Measurements from ENCODE around the gene ZCCHC2. TPM values are rescaled to one million over a fixed set of nuclear protein-coding genes. Genes with fewer than 3 reads are reported as not detected.

ZCCHC2 gene
- total and polyA plus RNA-seq, 2 of the 13 experiments (the other 11 are each of a cell fraction or from before 2014, with no cell fraction given): 62.5 to 76.1 TPM

DNA sequence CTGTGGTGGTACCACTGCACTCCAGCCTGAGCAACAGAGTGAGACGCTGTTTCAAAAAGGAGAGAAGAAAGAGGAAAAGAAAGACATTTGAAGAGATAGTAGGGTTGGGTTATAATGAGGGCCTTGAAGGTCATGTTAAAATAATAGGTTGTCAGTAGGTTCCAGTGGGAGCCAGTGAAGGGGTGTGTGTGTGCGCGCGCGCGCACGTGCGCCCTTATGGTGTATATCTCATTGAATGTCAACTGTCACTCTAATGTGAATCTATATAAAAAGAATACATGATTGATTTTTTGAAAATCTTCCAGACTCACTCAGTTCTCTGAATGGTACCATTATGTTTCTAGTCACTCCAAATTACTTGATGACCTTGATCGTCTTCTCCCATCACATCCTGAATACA lies 9.1 kb downstream of the ZCCHC2 start:
- ATAC-seq (no peak), DNase-seq (ENCODE audit: low spot score) (no peak), FAIRE-seq (no peak)
- peaks cover 100% of the 10 kb centered on the region for H3K79me2 ChIP-seq (ENCODE audit: insufficient read depth, low read length)
- H3K27me3 ChIP-seq (ENCODE audit: control insufficient read depth in 1 of 2, insufficient read depth in 2 of 2, low read length in 2 of 2): no peaks in the 10 kb centered on the region
- in situ Hi-C loops (cut with HindIII; ENCODE audit: extremely low pct_ligation_motif_present, low pct_unique_long_range_greater_than_20kb) (no loop called here), intact Hi-C loops (cut with micrococcal nuclease; ENCODE audit: unreplicated experiment) (loop anchor here (5.0 kb wide), 1 partner anchor 50 kb away; no protein-coding TSS in a partner anchor)
- ChIA-PET CTCF (ENCODE audit: low intra/inter-chr PET ratio, low total read pairs) (no interaction called here), POLR2A (interaction anchor here (0.7 kb wide), 1 partner anchor 16 kb away, joined by 3 read pairs; no protein-coding TSS in a partner anchor)
- peaks cover 12% of the 10 kb centered on the region for H4K20me1 ChIP-seq (ENCODE audit: insufficient read depth, low read length)
- H3K9ac ChIP-seq (ENCODE audit: insufficient read depth, low read depth, low read length): no peak overlapping the region
- no TSS peak for BruUV-seq (replicated peaks)
- H3K4me1 ChIP-seq (ENCODE audit: insufficient read depth, low read length): peaks cover 99% of the 10 kb centered on the region
- peaks cover 2 to 26% of the 10 kb centered on the region in 2 experiments; a peak in 3 of 5 replicates for H3K36me3 ChIP-seq (replicated peaks in 1 of 2; ENCODE audit: control insufficient read depth in 1 of 2, insufficient read depth in 2 of 2, low read length in 2 of 2)
- H2AFZ ChIP-seq (ENCODE audit: low read length): no peak overlapping the region
- no peaks in the 10 kb centered on the region for H3K9me3 ChIP-seq (ENCODE audit: low read length)
- peak overlapping the region; percentile 58; the same call in 1 of the 2 replicates for H3K4me2 ChIP-seq (ENCODE audit: low read depth, low read length)
- no peak overlapping the region for H3K4me3 ChIP-seq (replicated peaks in 1 of 3; ENCODE audit: insufficient read depth in 1 of 3, low read depth in 2 of 3, low read length in 3 of 3)
- TF ChIP-seq ZNF547 (CRISPR knock-in tag; IDR thresholded peaks at IDR 0.05): no peak
- TF ChIP-seq RBFOX2 (IDR thresholded peaks at IDR 0.05; ENCODE audit: low read depth, low read length): 0 out of 2 replicates have a peak, but pooled peaks have one; percentile 40
- TF ChIP-seq ZNF567 (CRISPR knock-in tag; IDR thresholded peaks at IDR 0.05; ENCODE audit: borderline replicate concordance): no peak
- H3K27ac ChIP-seq (ENCODE audit: extremely low read length, insufficient read depth, low read length): no peak overlapping the region
- 94% methylated on average over 9 of the region's 9 CpGs for WGBS (ENCODE audit: low lambda C conversion rate)

- no TSS peak for BruUV-seq (replicated peaks)
- in situ Hi-C loops (cut with HindIII; ENCODE audit: extremely low pct_ligation_motif_present, low pct_unique_long_range_greater_than_20kb): no loop called here
- POLR2A ChIA-PET: no interaction called here
These were observed 13.2 kb downstream of the ZCCHC2 start for GRCh38 chr18:62536005-62536404.

More at GRCh38 chr18:62536005-62536404, 13.2 kb downstream of the ZCCHC2 start:
- TF ChIP-seq ZBTB26 (CRISPR knock-in tag; IDR thresholded peaks at IDR 0.05; ENCODE audit: borderline replicate concordance) (no peak), ZNF3 (CRISPR knock-in tag; IDR thresholded peaks at IDR 0.05) (no peak), ZNF792 (CRISPR knock-in tag; IDR thresholded peaks at IDR 0.05) (no peak), ATRX (CRISPR knock-in tag; IDR thresholded peaks at IDR 0.05; ENCODE audit: borderline replicate concordance) (no peak), NFYB (CRISPR knock-in tag; IDR thresholded peaks at IDR 0.05) (no peak), GTF2F1 (IDR thresholded peaks at IDR 0.05; ENCODE audit: low read length) (no peak), ZNF510 (CRISPR knock-in tag; IDR thresholded peaks at IDR 0.05; ENCODE audit: low read depth) (no peak)
- TF ChIP-seq, protein P1, sequence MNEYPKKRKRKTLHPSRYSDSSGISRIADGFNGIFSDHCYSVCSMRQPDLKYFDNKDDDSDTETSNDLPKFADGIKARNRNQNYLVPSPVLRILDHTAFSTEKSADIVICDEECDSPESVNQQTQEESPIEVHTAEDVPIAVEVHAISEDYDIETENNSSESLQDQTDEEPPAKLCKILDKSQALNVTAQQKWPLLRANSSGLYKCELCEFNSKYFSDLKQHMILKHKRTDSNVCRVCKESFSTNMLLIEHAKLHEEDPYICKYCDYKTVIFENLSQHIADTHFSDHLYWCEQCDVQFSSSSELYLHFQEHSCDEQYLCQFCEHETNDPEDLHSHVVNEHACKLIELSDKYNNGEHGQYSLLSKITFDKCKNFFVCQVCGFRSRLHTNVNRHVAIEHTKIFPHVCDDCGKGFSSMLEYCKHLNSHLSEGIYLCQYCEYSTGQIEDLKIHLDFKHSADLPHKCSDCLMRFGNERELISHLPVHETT (CRISPR knock-in tag; conservative IDR thresholded peaks at IDR 0.05): no peak
- WGBS (ENCODE audit: low lambda C conversion rate): 86% methylated on average over 7 of the region's 7 CpGs
- H3K27ac ChIP-seq (ENCODE audit: extremely low read length, insufficient read depth, low read length): no peak overlapping the region
- CTCF ChIA-PET (ENCODE audit: low intra/inter-chr PET ratio, low total read pairs): no interaction called here
- peaks cover 100% of the 10 kb centered on the region for H3K79me2 ChIP-seq (ENCODE audit: insufficient read depth, low read length)
- H3K4me3 ChIP-seq (replicated peaks in 1 of 3; ENCODE audit: insufficient read depth in 1 of 3, low read depth in 2 of 3, low read length in 3 of 3): no peak overlapping the region
- FAIRE-seq (no peak), ATAC-seq (no peak), DNase-seq (ENCODE audit: low spot score) (no peak)
- H2AFZ ChIP-seq (ENCODE audit: low read length): no peak overlapping the region
- H3K27me3 ChIP-seq (ENCODE audit: control insufficient read depth in 1 of 2, insufficient read depth in 2 of 2, low read length in 2 of 2): no peaks in the 10 kb centered on the region
- peaks cover 22% of the 10 kb centered on the region; the same call in 1 of the 2 replicates for H4K20me1 ChIP-seq (ENCODE audit: insufficient read depth, low read length)
- H3K9me3 ChIP-seq (ENCODE audit: low read length): no peaks in the 10 kb centered on the region
- intact Hi-C loops (cut with micrococcal nuclease; ENCODE audit: unreplicated experiment): no loop called here
- H3K4me2 ChIP-seq (ENCODE audit: low read depth, low read length): peak overlapping the region; percentile 14; the same call in 1 of the 2 replicates
- H3K36me3 ChIP-seq (replicated peaks in 1 of 2; ENCODE audit: control insufficient read depth in 1 of 2, insufficient read depth in 2 of 2, low read length in 2 of 2): peaks cover 7 to 41% of the 10 kb centered on the region in 2 experiments; a peak in 4 of 5 replicates
- peaks cover 92% of the 10 kb centered on the region for H3K4me1 ChIP-seq (ENCODE audit: insufficient read depth, low read length)
- H3K9ac ChIP-seq (ENCODE audit: insufficient read depth, low read depth, low read length): no peak overlapping the region
